ENCODE results near the gene EIF2D. TPM values are rescaled to one million over a fixed set of nuclear protein-coding genes. Genes with fewer than 3 reads are reported as not detected.
A peak's percentile ranks its signal among the peaks of the same experiment; 100 is the strongest.
"Not testable (repeated sequence)": the region's sequence is repeated elsewhere in the genome, so short reads cannot be mapped to it uniquely, and the experiment has no call there.

The EIF2D gene
- total RNA-seq, 4 donors from 2014 or later = 52.9 to 62.1 (median 57.0) TPM

- Histone ChIP-seq H3K36me3 (no peaks in the 10 kb centered on the region), H3K4me1 (peaks cover 20% of the 10 kb centered on the region in 2 donors), H3K4me3 (replicated peaks in 1 of 3) (no peak overlapping the region), H3K27ac (peak overlapping the region in 2 of 3 donors; percentile 27 to 34), H3K27me3 (no peaks in the 10 kb centered on the region), H3K9me3 (no peaks in the 10 kb centered on the region)
- intact Hi-C loops (cut with DNase I) = loop anchor here (2.0 to 10.0 kb wide), 2 partner anchors 31 to 281 kb away; no protein-coding TSS in a partner anchor
- TF ChIP-seq CTCF (IDR thresholded peaks at IDR 0.05) = no peak
- no peak for TF ChIP-seq POLR2A (IDR thresholded peaks at IDR 0.05)
- DNase-seq = peak in 1 of 2 donors; percentile 10
- 36 to 41% methylated on average over 9 of the region's 9 CpGs for WGBS, 2 donors
These were observed 21.4 kb upstream of the EIF2D start for GRCh38 chr1:206633708-206634121.

GRCh38 chr1:206631085-206631509, 18.8 kb upstream of the EIF2D start:
- Histone ChIP-seq H3K9me3 (no peaks in the 10 kb centered on the region), H3K27ac (no peak overlapping the region), H3K36me3 (no peaks in the 10 kb centered on the region), H3K27me3 (no peaks in the 10 kb centered on the region), H3K4me1 (peaks cover 11 to 14% of the 10 kb centered on the region in 2 donors), H3K4me3 (replicated peaks in 1 of 3) (no peak overlapping the region)
- TF ChIP-seq CTCF (IDR thresholded peaks at IDR 0.05) (peak in 4 of 6 experiments; percentile 36 to 55 (median 46)), POLR2A (IDR thresholded peaks at IDR 0.05) (no peak)
- intact Hi-C loops (cut with DNase I) = loop anchor here (10.0 kb wide), 1 partner anchor 284 kb away; no protein-coding TSS in a partner anchor
- peak; percentile 52 to 60 for DNase-seq
- WGBS, 2 donors = 49 to 50% methylated on average over 4 of the region's 4 CpGs

- H3K27ac ChIP-seq = no peak overlapping the region
- WGBS, 2 donors = 0 to 86% methylated on average over 1 of the region's 1 CpG
- H3K27me3 ChIP-seq = no peaks in the 10 kb centered on the region
- no peaks in the 10 kb centered on the region for H3K36me3 ChIP-seq
- H3K4me1 ChIP-seq = peaks cover 0 to 6% of the 10 kb centered on the region in 2 donors
- no peaks in the 10 kb centered on the region for H3K9me3 ChIP-seq
- intact Hi-C loops (cut with DNase I) = no loop called here
- no peak for TF ChIP-seq POLR2A (IDR thresholded peaks at IDR 0.05)
- no peak for TF ChIP-seq CTCF (IDR thresholded peaks at IDR 0.05)
- DNase-seq = no peak
- no peak overlapping the region for H3K4me3 ChIP-seq (replicated peaks in 1 of 3)
These were observed 16.7 kb upstream of the EIF2D start for GRCh38 chr1:206628916-206629315.

GRCh38 chr1:206626396-206626795, 14.1 kb upstream of the EIF2D start:
- intact Hi-C loops (cut with DNase I); H3K27me3 ChIP-seq; H3K36me3 ChIP-seq; H3K27ac ChIP-seq; H3K4me1 ChIP-seq; DNase-seq; H3K9me3 ChIP-seq; H3K4me3 ChIP-seq (replicated peaks in 1 of 3): not testable (repeated sequence)
- 96 to 100% methylated on average over 2 of the region's 2 CpGs for WGBS, 2 donors

GRCh38 chr1:206609229-206609991, 2.9 kb downstream of the EIF2D start:
- TF ChIP-seq CTCF (IDR thresholded peaks at IDR 0.05) (no peak), POLR2A (IDR thresholded peaks at IDR 0.05) (no peak)
- intact Hi-C loops (cut with DNase I) = no loop called here
- H3K36me3 ChIP-seq = peaks cover 0 to 21% of the 10 kb centered on the region in 2 donors
- H3K9me3 ChIP-seq = no peaks in the 10 kb centered on the region
- H3K4me3 ChIP-seq (replicated peaks in 1 of 3) = no peak overlapping the region
- 64 to 78% methylated on average over 4 of the region's 4 CpGs for WGBS, 2 donors
- H3K27ac ChIP-seq = no peak overlapping the region
- H3K27me3 ChIP-seq = no peaks in the 10 kb centered on the region
- DNase-seq = no peak
- H3K4me1 ChIP-seq = peaks cover 6 to 8% of the 10 kb centered on the region in 2 donors
